GM19395 (cell line): ENCODE results near the gene PLCB3.
A peak's percentile ranks its signal among the peaks of the same experiment; 100 is the strongest.

Experiments
- ATAC-seq: cut with Tn5 transposase; IDR thresholded peaks from one replicate; pipeline ENCODE4 v1.9.1; 2021; ENCODE audit warnings: mild to moderate bottlenecking, moderate library complexity; ENCODE audit not compliant: unreplicated experiment

The PLCB3 gene

DNA sequence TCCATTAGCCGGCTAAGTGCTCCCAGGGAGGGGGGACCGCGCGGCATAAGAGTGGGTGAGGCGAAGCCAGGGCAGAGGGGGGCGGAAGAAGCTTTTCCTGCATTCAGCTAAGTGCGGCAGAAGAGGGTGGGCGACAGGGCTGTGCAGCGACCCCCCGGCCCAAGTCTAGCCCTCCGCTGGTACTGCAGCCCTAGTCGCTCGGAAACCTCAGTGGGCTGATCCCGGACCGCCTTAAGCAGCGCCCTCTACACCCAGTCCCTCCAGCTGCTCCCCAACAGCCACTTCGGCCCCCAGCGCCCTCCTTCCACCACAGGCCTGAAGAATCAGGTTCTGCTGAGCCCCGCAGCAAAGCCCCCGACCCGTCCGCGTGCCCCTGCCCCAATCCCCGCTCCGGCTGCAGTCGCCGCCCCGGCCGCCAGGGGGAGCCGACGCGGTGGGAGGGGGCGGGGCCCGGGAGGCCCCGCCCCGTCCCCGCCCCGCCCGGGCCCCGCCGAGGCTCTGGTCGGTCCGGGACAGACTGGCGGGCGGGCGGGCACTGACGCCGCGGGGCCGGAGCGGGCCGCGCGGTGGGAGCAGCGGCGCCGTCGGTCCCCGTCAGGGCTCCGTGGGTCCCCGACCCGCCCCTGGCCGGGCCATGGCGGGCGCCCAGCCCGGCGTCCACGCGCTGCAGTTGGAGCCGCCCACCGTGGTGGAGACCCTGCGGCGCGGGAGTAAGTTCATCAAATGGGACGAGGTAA lies at the start of gene PLCB3:
PLCB3 (plus strand) TSS at position 515 of the 737 bp plus-strand sequence; CDS start at position 635, 120 bp downstream.
- no peak for ATAC-seq

DNA sequence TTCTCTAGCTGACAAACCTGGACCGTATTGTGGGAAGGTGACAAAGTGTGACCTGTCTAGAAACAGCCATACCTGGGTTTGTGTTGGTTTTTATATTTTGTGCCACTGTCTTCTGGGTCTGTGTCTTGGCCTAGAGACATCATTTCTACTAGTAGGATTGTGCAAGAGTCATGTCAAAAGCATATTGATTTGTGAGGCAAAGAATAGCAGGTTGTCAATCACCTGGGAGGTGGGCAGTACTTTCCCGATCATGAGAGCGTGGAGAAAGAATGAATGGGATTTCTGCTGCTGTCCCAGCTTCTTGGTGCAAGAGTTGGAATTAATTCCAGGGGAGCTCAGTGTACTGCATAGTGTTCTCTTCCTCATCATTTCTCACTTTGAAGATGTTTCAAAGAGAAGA lies 49.8 kb upstream of the PLCB3 start:
- ATAC-seq, result no peak

DNA sequence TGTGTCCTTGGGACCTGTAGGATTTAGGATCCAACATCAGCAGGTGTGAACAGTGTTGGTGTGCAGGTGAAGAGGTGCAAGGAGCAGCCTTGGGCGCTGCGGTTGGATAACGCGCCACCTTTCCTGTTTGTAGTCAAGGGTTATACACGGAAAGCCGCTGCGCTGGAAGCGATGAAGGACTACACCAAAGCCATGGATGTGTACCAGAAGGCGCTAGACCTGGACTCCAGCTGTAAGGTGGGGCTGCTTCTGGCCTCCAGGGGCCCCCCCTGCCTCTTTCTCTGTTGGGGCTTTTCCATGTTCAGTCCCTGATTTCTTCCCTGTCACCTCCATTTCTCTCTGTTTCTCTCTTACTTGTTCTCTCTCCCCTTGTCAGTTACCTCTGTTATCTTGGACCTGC lies 48.3 kb upstream of the PLCB3 start:
- ATAC-seq, result no peak

DNA sequence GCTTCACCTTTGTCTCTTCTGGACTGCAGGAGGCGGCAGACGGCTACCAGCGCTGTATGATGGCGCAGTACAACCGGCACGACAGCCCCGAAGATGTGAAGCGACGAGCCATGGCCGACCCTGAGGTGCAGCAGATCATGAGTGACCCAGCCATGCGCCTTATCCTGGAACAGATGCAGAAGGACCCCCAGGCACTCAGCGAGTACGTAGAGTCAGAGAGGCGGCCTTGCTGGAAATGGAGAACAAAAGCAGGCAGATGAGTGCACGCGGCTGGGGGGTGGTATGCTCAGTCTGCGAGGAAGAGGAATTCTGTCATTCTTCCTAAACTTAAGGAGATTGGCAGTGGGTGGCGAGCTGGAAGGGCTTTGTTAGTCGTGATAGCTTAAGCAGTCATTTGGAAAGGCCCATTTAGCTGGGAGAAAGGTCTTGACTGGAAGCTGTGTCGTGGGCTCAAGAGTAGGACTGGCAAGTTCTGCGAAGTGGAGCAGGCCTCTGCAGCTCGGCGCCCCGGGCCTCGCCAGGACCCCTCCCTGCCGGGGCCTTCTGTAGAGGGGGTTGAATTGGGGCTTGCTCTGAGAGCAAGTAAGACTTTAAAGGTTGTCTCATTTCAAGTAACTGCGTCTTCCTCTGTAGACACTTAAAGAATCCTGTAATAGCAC lies 47.8 kb upstream of the PLCB3 start:
- ATAC-seq, result no peak

DNA sequence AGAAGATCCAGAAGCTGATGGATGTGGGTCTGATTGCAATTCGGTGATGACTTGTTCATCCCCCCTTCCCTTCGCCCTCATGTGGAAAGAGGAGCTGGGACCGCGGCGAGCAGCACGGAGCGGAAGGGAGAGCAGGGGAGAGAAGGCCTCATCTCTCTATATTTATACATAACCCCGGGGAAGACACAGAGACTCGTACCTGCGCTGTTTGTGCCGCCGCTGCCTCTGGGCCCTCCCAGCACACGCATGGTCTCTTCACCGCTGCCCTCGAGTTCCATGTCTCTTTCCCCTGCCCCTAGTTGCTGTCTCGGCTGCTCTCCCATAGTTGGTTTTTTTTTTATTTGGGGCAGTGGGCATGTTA lies 47.3 kb upstream of the PLCB3 start:
- ATAC-seq, result no peak

DNA sequence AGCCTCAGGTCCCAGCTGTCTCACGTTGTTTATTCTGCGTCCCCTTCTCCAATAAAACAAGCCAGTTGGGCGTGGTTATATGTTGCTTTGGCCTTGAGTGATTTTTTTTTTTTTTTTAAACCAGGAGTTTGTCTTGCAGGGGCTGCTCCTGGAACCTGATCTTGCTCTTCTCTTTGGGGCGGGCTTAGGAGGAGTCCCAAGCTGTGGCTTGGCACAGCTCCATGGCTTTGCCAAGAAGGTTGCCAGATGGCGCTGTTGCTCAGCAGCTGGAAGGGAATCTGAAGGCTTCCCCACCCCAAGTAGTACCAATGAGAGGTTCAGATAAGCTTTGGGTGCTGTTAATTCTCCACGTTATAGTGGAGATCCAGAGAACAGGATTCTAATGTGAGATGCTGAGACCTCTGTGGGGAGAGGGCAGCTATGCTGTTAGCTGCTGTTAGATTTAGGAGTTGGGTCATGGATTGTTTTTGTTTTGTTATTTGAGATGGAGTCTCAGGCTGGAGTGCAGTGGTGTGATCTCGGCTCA lies 46.8 kb upstream of the PLCB3 start:
- ATAC-seq, result no peak

DNA sequence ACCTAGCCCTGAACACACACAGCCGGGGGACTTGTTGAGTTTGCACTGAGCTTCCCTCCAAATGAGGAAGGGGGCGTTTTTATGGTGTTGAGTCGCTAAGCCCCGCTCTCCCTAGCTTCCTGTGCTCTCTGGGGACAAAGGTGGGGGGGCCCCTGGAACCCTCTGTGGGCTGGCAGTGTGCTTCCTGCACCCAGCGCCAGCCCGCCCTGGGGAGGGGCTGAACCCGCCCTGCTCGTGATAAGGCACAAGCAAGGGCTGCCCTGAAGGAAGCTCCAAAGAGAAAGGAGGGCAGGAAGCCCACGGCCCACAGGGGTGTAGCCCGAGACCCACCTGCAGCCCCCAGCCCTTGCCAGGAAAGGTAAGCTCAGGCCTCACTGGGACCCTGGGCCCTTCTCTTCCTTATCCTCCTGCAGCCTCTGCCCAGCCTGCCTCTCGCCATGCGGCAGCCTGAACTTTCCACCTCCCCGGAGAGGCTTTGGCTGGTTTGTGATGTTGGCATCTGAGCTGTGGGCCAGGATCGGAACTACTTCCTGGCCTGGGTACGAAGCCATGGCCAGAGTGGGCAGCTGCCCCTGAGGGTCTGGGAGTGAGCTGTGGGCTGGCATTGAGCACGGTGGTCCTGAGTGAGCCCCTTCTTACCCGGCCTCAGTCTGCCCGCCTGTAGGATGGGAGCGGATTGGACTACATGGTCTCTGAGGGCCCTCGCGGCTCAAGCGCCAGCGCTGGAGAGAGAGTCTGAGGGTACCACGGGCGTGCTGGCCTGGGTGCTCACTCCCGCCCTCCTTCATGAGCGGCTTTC lies 44.7 kb upstream of the PLCB3 start, which contains the start of gene FERMT3:
FERMT3 (plus strand) TSS at position 265 of the 799 bp plus-strand sequence. CDS start 644 bp downstream, outside the sequence.
- no peak for ATAC-seq

DNA sequence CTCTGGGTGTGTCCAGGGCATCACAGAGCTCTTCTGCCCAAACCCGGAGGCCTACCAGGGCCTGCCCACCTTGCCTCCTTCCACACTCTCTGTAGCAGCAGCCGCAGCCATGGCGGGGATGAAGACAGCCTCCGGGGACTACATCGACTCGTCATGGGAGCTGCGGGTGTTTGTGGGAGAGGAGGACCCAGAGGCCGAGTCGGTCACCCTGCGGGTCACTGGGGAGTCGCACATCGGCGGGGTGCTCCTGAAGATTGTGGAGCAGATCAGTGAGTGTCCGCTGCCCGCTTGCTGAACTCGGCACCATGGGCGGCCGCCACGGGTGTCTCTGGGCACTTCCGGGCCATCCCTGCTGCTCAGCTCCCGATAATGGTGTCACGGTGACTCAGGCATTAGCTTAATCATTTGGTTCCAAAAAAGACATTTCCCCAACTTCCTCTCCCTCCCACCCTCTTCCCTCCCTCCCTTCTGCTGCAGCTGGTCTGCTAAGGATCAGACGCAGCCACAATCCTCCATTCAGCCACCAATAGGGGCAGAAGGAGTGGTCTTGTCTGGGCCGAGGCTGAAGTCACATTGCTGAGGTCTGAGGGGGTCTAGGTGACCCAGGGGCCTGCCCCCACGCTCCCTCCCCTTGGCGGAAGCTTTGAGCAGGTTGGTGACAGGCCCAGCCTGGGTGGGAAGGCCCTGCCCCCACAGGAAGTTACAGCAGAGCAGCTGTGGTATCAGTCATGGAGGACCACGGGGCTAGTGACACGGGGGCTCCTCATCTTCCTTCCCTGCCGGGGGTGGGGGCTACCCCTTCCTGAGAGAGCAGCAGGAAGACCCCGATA lies 43.9 kb upstream of the PLCB3 start:
- ATAC-seq, result peak; percentile 60

DNA sequence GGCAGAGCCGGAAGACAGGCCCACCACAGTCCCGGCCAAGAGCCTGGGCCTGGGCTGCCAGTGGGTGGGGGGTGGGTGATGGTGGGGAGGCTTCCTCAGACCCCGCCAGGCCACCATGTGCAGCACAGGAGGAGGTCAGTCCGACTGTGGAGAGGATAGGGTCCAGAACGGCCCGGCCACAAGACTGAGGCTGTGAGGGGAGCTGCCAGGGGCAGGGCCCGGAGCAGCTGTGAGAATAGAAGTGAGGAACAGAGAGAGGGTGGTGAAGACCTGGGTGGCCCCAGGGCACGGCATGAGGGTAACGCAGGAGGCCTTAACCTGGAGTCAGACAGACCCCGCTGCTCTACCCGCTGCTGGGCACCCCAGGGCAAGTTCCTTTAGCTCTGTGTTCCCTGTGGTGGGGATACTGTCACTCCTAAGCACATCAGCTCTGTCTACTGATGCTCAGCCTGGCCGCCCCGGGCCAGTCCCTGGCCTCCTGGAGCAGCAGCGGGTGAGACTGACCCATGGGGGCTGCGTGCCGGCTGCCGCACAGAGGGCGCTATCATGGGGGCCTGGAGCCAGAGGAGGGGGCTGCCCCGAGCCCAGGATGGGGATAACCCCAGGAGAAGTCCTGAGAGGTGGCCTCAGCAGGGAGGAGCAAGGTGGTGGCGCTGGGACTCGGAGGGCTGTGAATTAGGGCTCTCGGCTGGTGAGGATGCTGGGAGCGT lies 43.1 kb upstream of the PLCB3 start:
- no peak for ATAC-seq

DNA sequence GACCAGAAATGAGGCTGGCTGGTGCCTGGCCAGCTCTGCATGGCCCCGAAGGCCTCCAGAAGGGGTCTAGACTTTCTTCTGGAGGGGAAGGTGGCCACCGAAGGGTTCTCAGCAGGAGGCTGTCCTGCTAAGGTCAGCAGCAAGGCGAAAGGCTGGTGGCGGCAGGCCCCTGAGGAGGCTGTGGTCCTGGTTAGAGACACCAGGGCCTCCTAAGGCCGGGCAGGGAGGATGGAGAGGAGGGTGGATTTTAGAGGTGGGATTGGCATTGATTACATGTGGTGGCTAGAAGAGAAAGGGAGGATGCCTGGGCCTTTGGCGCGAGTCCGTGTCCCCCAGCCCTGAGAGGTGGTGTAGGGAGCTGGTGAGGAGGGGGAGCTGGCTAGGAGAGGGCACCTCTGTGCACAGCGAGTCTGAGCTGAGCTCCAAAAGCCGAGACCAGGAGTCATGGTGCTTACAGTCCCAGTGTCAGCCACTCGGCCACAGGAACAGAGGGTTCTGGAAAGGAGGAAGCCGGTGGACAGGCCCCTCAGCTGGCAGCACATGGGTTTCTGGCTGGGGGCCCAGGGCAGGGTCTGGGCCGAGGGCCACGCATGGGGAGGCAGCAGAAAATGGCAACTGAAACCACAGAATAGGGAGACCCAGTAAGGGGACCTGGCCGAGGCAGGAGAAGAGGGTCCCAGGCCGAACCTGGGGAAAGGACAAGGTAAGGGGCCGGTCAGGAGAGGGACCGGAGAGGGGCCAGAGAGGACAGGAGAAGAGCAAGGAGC lies 42.4 kb upstream of the PLCB3 start:
- no peak for ATAC-seq

DNA sequence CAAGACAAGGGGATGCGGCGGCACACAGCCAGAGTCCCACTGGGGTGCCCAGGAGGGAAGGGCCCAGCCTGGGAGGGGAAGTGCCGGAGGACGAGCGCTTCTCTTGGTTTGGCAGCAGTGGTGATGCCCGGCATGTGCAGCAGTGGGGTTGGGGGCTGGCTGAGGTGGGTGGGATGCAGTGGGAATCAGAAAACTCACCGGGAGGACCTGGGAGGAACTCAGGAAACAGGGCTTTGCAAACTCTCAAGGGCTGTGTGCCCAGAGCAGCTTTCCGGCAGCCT lies 41.8 kb upstream of the PLCB3 start:
- ATAC-seq, result no peak

DNA sequence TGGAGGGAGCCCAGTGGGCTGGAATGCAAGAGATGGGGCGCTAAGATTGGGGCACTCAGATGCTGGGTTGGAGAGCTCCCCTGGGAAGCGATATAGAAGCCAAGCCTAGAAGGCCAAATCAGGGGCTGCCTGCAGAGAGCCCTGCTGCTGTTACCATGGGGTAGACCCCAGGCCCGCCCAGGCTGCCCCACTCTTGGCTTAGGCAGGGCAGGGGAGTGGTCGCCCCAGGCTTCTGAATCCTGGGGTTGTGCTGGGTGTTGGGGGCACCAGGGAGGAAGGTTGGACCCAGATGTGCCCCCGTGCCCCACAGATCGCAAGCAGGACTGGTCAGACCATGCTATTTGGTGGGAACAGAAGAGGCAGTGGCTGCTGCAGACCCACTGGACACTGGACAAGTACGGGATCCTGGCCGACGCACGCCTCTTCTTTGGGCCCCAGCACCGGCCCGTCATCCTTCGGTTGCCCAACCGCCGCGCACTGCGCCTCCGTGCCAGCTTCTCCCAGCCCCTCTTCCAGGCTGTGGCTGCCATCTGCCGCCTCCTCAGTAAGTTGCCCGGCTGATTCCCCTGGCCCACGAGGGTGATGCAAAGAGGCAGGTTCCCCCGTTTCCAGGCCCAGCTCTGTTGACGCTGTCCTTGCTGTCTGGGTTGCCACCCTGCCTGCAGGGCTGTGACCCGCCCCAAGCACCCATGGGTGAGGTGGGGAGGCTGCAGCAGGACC lies 40.9 kb upstream of the PLCB3 start:
- no peak for ATAC-seq

DNA sequence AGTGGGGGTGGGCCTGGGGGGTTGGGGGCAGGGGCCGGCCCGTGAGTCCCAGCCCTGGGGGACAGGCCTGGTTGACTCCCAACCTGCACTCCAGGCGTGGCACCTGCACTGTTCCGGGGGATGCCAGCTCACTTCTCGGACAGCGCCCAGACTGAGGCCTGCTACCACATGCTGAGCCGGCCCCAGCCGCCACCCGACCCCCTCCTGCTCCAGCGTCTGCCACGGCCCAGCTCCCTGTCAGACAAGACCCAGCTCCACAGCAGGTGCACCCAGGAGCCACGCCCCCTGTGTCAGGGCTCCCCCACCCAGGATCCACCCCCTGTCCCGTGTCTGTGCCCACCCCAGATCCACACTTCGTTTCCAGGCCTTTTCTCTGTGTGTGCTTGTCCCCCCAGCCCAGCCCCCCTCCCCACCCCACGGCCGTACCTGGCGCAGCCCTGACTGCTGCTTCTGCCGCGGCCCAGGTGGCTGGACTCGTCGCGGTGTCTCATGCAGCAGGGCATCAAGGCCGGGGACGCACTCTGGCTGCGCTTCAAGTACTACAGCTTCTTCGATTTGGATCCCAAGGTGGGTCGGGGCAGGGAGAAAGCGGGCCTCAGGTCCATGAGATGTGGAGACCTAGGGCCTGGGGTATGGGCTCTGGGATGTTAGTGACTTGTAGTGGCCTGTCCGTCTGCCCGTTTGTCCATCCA lies 40.0 kb upstream of the PLCB3 start:
- ATAC-seq, result no peak

DNA sequence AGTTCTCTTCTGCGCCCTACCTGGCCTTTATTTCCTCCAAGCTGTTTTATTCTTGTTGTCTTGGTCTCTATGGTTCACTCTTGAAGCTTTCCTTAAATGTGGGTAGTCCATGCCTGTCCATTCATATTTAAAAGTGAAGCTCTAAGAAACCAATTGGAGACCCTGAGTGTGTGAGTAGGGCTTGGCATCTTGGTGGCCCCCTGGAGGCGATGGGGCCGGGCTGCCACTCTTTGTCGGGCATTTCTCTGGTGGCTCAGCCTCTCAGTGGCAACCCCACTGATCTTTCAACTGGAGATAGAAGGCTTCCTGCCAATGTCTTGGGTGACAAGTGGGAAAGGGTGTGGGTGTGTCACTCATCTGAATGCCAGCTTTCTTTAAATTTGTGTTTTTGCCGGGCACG lies 34.5 kb upstream of the PLCB3 start:
- no peak for ATAC-seq

DNA sequence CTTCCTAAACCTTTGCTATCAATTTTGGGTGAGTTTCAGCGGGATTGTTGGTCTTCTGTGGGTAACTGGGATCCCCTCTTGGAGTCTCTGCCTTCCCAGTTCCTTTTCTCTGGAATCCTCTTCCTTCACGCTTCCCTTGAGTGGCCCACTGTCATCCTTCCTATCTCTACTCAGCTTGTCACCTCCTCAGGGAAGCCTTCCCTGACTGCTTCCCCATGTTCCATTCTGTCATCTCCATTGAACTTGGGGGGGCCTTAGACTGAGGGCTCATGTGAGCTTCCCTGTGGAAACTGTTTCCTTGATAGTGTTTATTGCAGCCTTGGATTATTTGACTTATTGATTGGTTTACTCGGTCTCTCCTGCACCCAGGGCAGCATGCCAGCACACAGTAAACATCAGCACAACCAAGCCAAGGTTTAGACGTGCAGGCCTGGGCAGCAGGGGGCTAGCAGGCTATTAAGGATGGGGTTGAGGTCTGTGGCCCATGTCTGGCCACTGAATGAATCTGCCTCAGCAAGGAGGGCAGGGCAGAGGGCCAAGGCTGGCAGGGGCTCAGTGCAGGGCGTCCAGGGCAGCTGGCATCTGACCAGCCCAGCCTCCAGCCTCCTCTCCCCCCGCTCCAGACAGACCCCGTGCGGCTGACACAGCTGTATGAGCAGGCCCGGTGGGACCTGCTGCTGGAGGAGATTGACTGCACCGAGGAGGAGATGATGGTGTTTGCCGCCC lies 32.5 kb upstream of the PLCB3 start:
- ATAC-seq, result no peak

DNA sequence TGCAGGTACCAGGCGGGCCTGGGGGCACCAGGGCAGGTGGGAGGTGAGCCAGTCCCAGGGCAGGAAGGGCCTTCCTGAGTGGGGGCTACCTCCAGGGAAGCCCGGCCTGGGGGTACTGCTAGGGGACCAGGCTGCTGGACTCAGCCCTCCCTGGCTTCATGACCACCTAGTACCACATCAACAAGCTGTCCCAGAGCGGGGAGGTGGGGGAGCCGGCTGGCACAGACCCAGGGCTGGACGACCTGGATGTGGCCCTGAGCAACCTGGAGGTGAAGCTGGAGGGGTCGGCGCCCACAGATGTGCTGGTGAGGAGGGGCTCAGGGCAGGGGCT lies 32.0 kb upstream of the PLCB3 start:
- ATAC-seq, result no peak

DNA sequence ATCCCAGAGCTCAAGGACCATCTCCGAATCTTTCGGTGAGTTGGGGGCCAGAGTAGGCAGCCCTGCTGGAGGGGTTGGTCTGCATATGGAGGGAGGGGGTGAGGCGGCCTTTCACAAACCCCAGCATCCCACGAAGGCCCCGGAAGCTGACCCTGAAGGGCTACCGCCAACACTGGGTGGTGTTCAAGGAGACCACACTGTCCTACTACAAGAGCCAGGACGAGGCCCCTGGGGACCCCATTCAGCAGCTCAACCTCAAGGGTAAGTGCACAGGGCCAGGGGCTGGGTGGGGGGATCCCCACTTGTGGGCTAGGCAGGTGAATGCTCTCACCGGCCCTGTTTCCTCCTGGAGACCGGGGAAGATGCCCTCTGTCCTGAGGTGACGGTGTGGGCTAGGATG lies 31.6 kb upstream of the PLCB3 start:
- ATAC-seq, result no peak

DNA sequence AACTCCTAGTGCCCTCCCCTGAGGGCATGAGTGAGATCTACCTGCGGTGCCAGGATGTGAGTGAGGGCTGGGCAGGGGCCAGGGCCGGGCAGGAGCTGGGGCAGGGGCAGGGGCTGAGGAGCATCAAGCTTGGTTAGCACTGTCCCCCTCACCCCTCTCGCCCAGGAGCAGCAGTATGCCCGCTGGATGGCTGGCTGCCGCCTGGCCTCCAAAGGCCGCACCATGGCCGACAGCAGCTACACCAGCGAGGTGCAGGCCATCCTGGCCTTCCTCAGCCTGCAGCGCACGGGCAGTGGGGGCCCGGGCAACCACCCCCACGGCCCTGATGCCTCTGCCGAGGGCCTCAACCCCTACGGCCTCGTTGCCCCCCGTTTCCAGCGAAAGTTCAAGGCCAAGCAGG lies 31.1 kb upstream of the PLCB3 start:
- ATAC-seq, result no peak
